Measurements from ENCODE around the gene PPP2R5C.

The PPP2R5C gene

DNA sequence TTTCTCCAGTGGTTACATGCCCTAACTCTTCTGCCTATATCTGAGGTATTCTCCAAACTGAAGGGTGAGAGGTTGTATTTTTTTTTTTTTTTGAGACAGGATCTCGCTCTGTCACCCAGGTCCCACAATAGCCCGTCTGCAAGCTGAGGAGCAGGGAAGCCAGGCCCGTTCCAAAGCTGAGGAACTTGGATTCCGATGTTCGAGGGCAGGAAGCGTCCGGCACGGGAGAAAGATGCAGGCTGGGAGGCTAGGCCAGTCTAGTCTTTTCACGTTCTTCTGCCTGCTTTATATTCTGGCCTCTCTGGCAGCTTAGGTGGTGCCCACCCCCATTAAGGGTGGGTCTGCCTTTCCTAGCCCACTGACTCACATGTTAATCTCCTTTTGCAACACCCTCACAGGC lies 135.8 kb downstream of the PPP2R5C start:
- Histone ChIP-seq H3K4me1 (ENCODE audit: insufficient read depth, low read length) (no peaks in the 10 kb centered on the region), H2AFZ (ENCODE audit: low read depth, low read length) (no peak overlapping the region), H3K9me3 (ENCODE audit: low read length) (no peaks in the 10 kb centered on the region), H3K27me3 (ENCODE audit: insufficient read depth, low read length) (no peaks in the 10 kb centered on the region), H3K36me3 (ENCODE audit: insufficient read depth, low read length) (peaks cover 88% of the 10 kb centered on the region), H3K4me3 (ENCODE audit: low read length) (no peak overlapping the region)

- peaks cover 88% of the 10 kb centered on the region for H3K36me3 ChIP-seq (ENCODE audit: insufficient read depth, low read length)
- no peaks in the 10 kb centered on the region for H3K9me3 ChIP-seq (ENCODE audit: low read length)
- H3K4me3 ChIP-seq (ENCODE audit: low read length): no peak overlapping the region
These were observed 136.9 kb downstream of the PPP2R5C start for GRCh38 chr14:101898416-101898815.

GRCh38 chr14:101899263-101899662 lies 137.8 kb downstream of the PPP2R5C start:
- Histone ChIP-seq H3K4me3 (ENCODE audit: low read length) (no peak overlapping the region), H3K27me3 (ENCODE audit: insufficient read depth, low read length) (no peaks in the 10 kb centered on the region), H3K36me3 (ENCODE audit: insufficient read depth, low read length) (peaks cover 83% of the 10 kb centered on the region), H3K4me1 (ENCODE audit: insufficient read depth, low read length) (no peaks in the 10 kb centered on the region), H2AFZ (ENCODE audit: low read depth, low read length) (no peak overlapping the region), H3K9me3 (ENCODE audit: low read length) (no peaks in the 10 kb centered on the region)

More at GRCh38 chr14:101898416-101898815, 136.9 kb downstream of the PPP2R5C start:
- Histone ChIP-seq H3K4me1 (ENCODE audit: insufficient read depth, low read length) (no peaks in the 10 kb centered on the region), H3K27me3 (ENCODE audit: insufficient read depth, low read length) (no peaks in the 10 kb centered on the region), H2AFZ (ENCODE audit: low read depth, low read length) (no peak overlapping the region)

DNA sequence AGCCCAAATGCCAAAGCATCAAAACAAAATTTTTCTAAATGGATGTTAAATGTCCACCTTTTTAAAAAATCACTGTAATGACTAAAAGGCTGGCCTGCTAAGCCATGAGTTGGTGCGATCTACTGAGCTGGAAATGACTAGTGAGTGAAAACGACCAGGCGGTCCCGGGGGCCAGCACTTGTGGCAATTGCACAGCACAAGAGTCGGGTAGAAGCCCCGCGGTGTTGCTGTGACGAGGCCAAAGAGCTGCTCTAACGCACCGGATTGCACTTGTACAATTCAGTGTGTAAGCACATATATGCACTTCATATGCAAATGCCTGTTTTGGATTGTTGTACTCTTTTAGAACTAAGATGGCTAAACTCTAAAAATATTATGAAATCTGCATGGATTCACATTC lies 138.7 kb downstream of the PPP2R5C start:
- Histone ChIP-seq H3K27me3 (ENCODE audit: insufficient read depth, low read length) (no peaks in the 10 kb centered on the region), H3K4me3 (ENCODE audit: low read length) (no peak overlapping the region), H3K9me3 (ENCODE audit: low read length) (no peaks in the 10 kb centered on the region), H3K4me1 (ENCODE audit: insufficient read depth, low read length) (no peaks in the 10 kb centered on the region), H2AFZ (ENCODE audit: low read depth, low read length) (no peak overlapping the region), H3K36me3 (ENCODE audit: insufficient read depth, low read length) (peaks cover 83% of the 10 kb centered on the region)

DNA sequence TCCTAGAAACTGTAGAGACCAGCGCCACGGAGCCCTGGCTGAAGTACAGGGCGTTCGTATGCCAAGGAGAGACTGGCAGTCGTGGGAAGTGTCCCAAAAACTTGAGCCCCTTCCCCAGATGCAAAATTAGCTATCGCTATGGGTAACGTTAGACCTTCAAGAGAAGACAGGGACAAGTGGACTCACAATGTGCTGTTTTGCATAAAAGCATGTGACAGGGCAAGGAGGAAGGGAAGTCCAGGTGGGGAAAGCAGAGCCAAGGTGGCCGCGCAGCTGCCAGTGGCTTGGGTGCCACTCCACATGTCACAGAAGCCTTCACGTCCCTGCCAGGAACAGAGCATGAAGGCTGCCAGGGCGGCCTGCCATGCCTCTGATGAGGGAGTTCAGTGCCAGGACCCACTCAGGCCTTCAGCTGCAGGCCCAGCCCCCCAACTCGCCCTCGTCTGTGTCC lies 141.6 kb downstream of the PPP2R5C start:
- Histone ChIP-seq H3K27me3 (ENCODE audit: insufficient read depth, low read length) (no peaks in the 10 kb centered on the region), H3K36me3 (ENCODE audit: insufficient read depth, low read length) (peaks cover 81% of the 10 kb centered on the region), H2AFZ (ENCODE audit: low read depth, low read length) (no peak overlapping the region), H3K4me3 (ENCODE audit: low read length) (no peak overlapping the region), H3K9me3 (ENCODE audit: low read length) (no peaks in the 10 kb centered on the region), H3K4me1 (ENCODE audit: insufficient read depth, low read length) (no peaks in the 10 kb centered on the region)

DNA sequence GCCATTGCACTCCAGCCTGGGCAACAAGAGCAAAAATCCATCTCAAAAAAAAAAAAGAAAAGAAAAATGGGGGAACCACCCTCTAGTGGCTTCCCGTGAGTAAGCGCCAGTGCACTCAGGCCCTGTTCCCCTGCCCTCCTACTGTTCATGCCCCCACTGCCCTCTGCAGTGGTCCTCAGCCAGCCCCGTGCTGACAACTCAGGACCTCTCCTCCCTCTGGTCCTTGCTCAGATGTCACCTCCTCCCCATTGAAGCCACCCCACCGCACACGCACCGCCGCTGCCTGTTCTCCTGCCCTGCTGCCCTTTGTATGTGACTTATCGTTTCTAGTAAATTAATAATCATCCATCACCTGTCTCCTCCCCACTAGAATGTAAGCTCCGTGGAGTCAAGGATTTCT lies 144.1 kb downstream of the PPP2R5C start:
- Histone ChIP-seq H3K4me3 (ENCODE audit: low read length) (no peak overlapping the region), H3K4me1 (ENCODE audit: insufficient read depth, low read length) (no peaks in the 10 kb centered on the region), H2AFZ (ENCODE audit: low read depth, low read length) (no peak overlapping the region), H3K36me3 (ENCODE audit: insufficient read depth, low read length) (peaks cover 83% of the 10 kb centered on the region), H3K9me3 (ENCODE audit: low read length) (no peaks in the 10 kb centered on the region), H3K27me3 (ENCODE audit: insufficient read depth, low read length) (no peaks in the 10 kb centered on the region)

- H3K9me3 ChIP-seq (ENCODE audit: low read length): no peaks in the 10 kb centered on the region
- H3K27me3 ChIP-seq (ENCODE audit: insufficient read depth, low read length): no peaks in the 10 kb centered on the region
- H2AFZ ChIP-seq (ENCODE audit: low read depth, low read length): no peak overlapping the region
- H3K4me3 ChIP-seq (ENCODE audit: low read length): no peak overlapping the region
- H3K4me1 ChIP-seq (ENCODE audit: insufficient read depth, low read length): no peaks in the 10 kb centered on the region
- H3K36me3 ChIP-seq (ENCODE audit: insufficient read depth, low read length): peaks cover 80% of the 10 kb centered on the region
These were observed 145.1 kb downstream of the PPP2R5C start for GRCh38 chr14:101906645-101907044.

- Histone ChIP-seq H2AFZ (ENCODE audit: low read depth, low read length) (no peak overlapping the region), H3K27me3 (ENCODE audit: insufficient read depth, low read length) (no peaks in the 10 kb centered on the region), H3K4me3 (ENCODE audit: low read length) (no peak overlapping the region), H3K9me3 (ENCODE audit: low read length) (no peaks in the 10 kb centered on the region), H3K4me1 (ENCODE audit: insufficient read depth, low read length) (no peaks in the 10 kb centered on the region), H3K36me3 (ENCODE audit: insufficient read depth, low read length) (peaks cover 73% of the 10 kb centered on the region)
These were observed 146.1 kb downstream of the PPP2R5C start for GRCh38 chr14:101907619-101908018.

DNA sequence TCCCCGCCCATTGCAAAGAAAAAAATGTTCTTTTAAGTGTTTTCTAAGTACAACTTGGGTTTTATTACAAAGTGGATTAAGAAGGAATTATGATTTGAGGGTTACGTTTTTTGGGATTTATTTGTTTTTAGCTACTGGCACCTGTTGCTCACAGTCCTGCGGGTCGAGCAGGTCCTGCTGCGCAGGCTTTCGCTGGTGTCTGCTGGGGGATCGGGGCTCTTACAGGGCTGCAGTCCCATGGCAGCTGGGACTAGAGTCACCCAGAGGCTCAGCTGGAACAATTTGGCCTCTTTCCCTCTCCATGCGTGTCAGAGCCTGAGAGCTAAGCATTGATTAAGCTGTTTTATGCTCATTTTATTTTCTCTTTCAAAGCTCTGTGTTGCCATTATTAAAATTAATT lies 147.3 kb downstream of the PPP2R5C start:
- Histone ChIP-seq H3K36me3 (ENCODE audit: insufficient read depth, low read length) (peaks cover 72% of the 10 kb centered on the region), H3K9me3 (ENCODE audit: low read length) (no peaks in the 10 kb centered on the region), H3K27me3 (ENCODE audit: insufficient read depth, low read length) (no peaks in the 10 kb centered on the region), H3K4me3 (ENCODE audit: low read length) (no peak overlapping the region), H3K4me1 (ENCODE audit: insufficient read depth, low read length) (no peaks in the 10 kb centered on the region), H2AFZ (ENCODE audit: low read depth, low read length) (no peak overlapping the region)

GRCh38 chr14:101909371-101910096 lies 148.0 kb downstream of the PPP2R5C start:
- Histone ChIP-seq H3K4me1 (ENCODE audit: insufficient read depth, low read length) (no peaks in the 10 kb centered on the region), H3K36me3 (ENCODE audit: insufficient read depth, low read length) (peaks cover 76% of the 10 kb centered on the region), H3K27me3 (ENCODE audit: insufficient read depth, low read length) (no peaks in the 10 kb centered on the region), H3K4me3 (ENCODE audit: low read length) (no peak overlapping the region), H2AFZ (ENCODE audit: low read depth, low read length) (no peak overlapping the region), H3K9me3 (ENCODE audit: low read length) (no peaks in the 10 kb centered on the region)

- no peaks in the 10 kb centered on the region for H3K9me3 ChIP-seq (ENCODE audit: low read length)
- H3K36me3 ChIP-seq (ENCODE audit: insufficient read depth, low read length): peaks cover 55% of the 10 kb centered on the region
- H3K27me3 ChIP-seq (ENCODE audit: insufficient read depth, low read length): no peaks in the 10 kb centered on the region
- no peak overlapping the region for H3K4me3 ChIP-seq (ENCODE audit: low read length)
- no peaks in the 10 kb centered on the region for H3K4me1 ChIP-seq (ENCODE audit: insufficient read depth, low read length)
- H2AFZ ChIP-seq (ENCODE audit: low read depth, low read length): no peak overlapping the region
These were observed 151.3 kb downstream of the PPP2R5C start for GRCh38 chr14:101912841-101913240.

- H3K36me3 ChIP-seq (ENCODE audit: insufficient read depth, low read length): peaks cover 46% of the 10 kb centered on the region
- H3K9me3 ChIP-seq (ENCODE audit: low read length): no peaks in the 10 kb centered on the region
- no peaks in the 10 kb centered on the region for H3K27me3 ChIP-seq (ENCODE audit: insufficient read depth, low read length)
- no peak overlapping the region for H3K4me3 ChIP-seq (ENCODE audit: low read length)
- H2AFZ ChIP-seq (ENCODE audit: low read depth, low read length): no peak overlapping the region
- H3K4me1 ChIP-seq (ENCODE audit: insufficient read depth, low read length): no peaks in the 10 kb centered on the region
These were observed 152.6 kb downstream of the PPP2R5C start for GRCh38 chr14:101914083-101914482.

DNA sequence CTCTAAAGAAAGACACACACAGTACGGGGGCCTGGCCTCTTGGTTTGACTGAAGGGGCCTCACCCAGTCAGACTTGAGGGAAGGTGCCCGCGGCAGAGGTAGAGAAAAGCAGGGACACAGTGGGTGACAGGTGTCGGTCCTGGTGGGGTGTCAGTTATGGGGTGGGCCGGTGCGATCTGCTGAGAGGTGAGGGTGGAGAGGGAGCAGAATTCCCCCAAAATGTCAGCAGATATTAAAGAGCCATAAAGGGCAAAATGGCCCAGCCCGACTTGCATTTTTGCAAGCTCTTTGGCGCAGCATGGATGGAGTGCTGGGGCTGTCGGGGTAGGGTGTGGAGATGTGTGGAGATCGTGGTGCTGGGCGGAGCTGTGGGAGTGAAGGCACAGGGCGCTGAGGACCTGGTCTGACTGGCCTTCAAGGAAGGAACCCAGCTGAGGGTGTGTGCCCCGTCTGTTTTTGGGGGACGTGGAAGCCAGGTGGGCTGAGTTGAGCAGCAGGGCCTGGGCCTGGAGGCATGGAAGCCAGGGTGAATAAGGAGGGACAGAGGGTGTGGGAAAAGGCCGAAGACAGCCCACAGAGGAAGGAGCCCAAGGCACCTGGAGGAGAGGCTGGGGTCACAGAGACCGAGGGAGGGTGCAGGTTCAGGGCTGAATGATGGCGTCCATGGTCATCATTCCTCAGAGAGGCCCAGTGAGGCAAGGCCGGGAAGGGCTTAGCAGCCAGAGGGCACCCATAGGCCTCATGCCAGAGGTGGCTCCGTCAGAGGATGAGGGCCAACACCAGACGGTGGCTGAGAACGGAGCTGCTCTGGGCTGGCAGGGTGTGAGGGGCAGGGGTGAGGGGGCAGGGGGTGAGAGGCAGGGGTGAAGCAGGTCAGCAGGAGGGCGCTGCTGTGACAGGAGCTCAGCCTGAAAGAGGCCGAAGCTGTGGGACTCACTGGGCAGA lies 154.6 kb downstream of the PPP2R5C start:
- Histone ChIP-seq H3K27me3 (ENCODE audit: insufficient read depth, low read length) (no peaks in the 10 kb centered on the region), H3K4me1 (ENCODE audit: insufficient read depth, low read length) (no peaks in the 10 kb centered on the region), H3K36me3 (ENCODE audit: insufficient read depth, low read length) (peaks cover 42% of the 10 kb centered on the region), H3K4me3 (ENCODE audit: low read length) (no peak overlapping the region), H3K9me3 (ENCODE audit: low read length) (no peaks in the 10 kb centered on the region), H2AFZ (ENCODE audit: low read depth, low read length) (no peak overlapping the region)
